ENCODE data around the gene SHF. TPM values are rescaled to one million over a fixed set of nuclear protein-coding genes. Genes with fewer than 3 reads are reported as not detected.
"Not testable (repeated sequence)": the region's sequence is repeated elsewhere in the genome, so short reads cannot be mapped to it uniquely, and the experiment has no call there.

The SHF gene
- polyA plus RNA-seq, 4 donors, result 13.5 to 19.5 (median 17.2) TPM

GRCh38 chr15:45148076-45149059 is 39.4 kb downstream of the SHF start:
- DNase-seq (ENCODE audit: low read depth in 4 of 4, low spot score in 3 of 4), result no peak

DNA sequence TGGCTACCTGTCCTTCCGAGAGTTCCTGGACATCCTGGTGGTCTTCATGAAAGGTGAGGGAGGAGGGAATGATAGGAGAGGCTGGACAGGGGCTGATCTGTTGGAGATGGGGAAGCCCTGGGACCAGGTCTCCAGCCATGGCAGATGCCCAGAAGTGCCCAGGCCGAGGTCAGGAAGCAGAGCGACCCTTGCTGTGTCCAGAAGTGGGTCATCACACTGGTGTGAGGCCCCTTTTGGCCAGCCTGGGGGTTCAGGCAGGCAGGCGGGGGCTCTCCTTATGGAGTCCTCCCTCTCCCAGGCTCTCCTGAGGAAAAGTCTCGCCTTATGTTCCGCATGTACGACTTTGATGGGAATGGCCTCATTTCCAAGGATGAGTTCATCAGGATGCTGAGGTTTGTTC is 40.2 kb downstream of the SHF start:
- no peak for DNase-seq (ENCODE audit: low read depth in 4 of 4, low spot score in 3 of 4)

- DNase-seq (ENCODE audit: low read depth in 4 of 4, low spot score in 3 of 4), result no peak
Measured at GRCh38 chr15:45146405-45146804, 41.4 kb downstream of the SHF start.

- DNase-seq (ENCODE audit: low read depth in 4 of 4, low spot score in 3 of 4), result no peak
Measured at GRCh38 chr15:45144775-45145174, 43.0 kb downstream of the SHF start.

GRCh38 chr15:45143946-45144345 is 43.8 kb downstream of the SHF start:
- no peak for DNase-seq (ENCODE audit: low read depth in 4 of 4, low spot score in 3 of 4)

GRCh38 chr15:45143056-45143455 is 44.7 kb downstream of the SHF start:
- DNase-seq (ENCODE audit: low read depth in 4 of 4, low spot score in 3 of 4), result no peak

DNA sequence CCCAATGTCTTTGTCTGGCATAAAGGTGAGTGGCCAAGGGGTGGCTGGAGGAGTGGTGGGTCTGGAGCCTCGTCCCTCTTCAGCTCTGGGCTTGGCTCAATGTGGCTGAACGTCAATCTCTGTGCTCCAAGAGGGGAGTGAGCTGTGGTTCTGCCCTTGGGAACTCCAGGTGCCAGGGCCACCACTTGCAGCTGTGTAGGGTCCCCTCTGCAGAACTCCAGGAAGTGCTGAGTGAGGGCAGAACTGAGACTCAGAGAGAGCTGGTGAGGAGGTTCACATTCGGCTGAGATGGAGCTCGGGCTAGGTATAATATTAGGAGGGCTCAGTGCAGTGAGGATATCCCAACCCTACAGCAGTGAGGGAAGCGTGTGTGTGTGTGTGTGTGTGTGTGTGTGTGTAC is 46.4 kb downstream of the SHF start:
- DNase-seq (ENCODE audit: low read depth in 4 of 4, low spot score in 3 of 4), result no peak

GRCh38 chr15:45140557-45141250 is 47.1 kb downstream of the SHF start:
- no peak for DNase-seq (ENCODE audit: low read depth in 4 of 4, low spot score in 3 of 4)

DNA sequence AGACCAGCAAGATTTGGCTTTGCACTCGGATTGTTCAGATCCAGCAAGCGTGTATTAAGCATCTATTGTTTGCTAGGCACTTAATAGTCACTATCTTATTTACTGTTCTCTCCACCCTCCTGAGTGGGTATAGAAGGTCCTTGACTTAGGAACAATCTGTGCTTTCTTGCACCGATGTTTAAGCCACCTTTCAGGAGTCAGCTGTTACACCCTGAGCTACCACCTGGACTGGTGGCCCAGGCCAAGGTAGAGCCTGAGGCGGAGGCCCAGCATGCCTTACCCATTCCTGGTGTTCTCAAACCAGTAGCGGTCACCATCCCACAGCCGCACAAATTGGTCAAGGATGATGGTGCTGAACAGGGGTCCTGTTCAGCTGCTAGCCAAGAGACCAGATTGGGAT is 48.0 kb downstream of the SHF start:
- no peak for DNase-seq (ENCODE audit: low read depth in 4 of 4, low spot score in 3 of 4)

- DNase-seq (ENCODE audit: low read depth in 4 of 4, low spot score in 3 of 4), result no peak
Measured at GRCh38 chr15:45138814-45139765, 48.7 kb downstream of the SHF start.

- DNase-seq (ENCODE audit: low read depth in 4 of 4, low spot score in 3 of 4), result no peak
Measured at GRCh38 chr15:45137703-45138102, 50.1 kb downstream of the SHF start.

DNA sequence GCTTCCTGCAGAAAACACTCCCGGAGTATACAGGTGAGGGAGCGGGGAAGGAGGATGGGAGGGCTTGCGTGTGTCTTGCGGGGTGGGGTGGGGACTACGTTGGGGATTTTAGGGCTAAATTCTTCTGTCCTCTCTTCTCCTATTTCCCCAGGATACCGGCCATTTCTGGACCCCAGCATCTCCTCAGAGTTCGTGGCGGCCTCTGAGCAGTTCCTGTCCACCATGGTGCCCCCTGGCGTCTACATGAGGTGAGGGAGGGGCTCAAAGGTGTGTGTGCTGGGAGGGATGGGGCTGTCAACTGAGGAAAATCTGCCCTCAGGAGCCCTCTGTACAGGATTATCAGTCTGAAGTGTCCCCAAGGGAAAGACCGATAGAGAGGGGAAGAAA is 51.4 kb downstream of the SHF start:
- no peak for DNase-seq (ENCODE audit: low read depth in 4 of 4, low spot score in 3 of 4)

- not testable (repeated sequence) for DNase-seq (ENCODE audit: low read depth in 4 of 4, low spot score in 3 of 4)
Measured at GRCh38 chr15:45135705-45136377, 51.9 kb downstream of the SHF start.

DNA sequence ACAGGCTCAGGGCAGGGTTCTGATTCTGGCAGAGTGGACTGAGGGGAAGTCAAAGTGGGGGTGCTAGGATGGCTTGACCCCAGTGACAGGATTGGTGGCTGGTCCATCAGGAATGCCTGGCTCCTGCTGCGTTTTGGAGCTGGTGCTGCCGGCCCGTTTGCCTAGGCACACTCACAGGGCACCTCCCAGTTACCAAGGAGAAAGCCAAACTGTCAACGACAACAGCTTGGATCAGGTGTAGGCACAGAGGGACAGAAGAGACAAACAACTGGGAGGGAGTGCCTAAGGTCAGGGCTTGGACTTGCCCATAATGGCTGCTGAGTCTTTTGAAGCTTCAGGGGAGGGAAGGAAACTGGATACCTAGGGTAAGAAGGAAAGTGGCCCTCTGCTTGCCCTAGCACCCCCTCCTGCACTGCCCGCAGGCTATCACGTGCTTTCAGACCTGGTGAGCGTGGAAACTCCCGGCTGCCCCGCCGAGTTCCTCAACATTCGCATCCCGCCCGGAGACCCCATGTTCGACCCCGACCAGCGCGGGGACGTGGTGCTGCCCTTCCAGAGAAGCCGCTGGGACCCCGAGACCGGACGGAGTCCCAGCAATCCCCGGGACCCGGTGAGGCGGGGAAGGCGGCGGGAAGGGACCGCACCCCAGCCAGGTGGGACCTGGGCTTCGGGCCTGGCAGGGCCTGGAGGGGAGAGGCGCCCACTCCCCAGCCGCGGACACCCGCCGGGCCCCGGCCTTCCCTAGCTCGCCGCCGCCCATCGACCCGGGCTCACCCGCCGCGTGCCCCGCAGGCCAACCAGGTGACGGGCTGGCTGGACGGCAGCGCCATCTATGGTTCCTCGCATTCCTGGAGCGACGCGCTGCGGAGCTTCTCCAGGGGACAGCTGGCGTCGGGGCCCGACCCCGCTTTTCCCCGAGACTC is 52.8 kb downstream of the SHF start:
- DNase-seq (ENCODE audit: low read depth in 4 of 4, low spot score in 3 of 4), result no peak

DNA sequence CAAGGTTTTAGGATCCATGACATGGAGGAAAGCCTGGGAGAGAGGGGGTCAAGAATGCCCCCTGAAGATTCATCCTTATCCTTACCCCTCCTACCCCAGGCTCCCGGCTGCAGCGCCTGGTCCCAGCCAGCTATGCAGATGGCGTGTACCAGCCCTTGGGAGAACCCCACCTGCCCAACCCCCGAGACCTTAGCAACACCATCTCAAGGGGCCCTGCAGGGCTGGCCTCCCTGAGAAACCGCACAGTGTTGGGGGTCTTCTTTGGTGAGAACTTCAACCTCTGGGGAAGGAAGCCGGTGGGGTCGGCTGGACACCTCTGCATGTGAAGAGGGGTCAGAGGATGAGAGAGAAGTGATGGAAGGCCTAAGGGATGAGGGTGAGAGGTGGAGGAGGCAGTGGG is 53.7 kb downstream of the SHF start:
- no peak for DNase-seq (ENCODE audit: low read depth in 4 of 4, low spot score in 3 of 4)

- DNase-seq (ENCODE audit: low read depth in 4 of 4, low spot score in 3 of 4), result peak in 2 of 4 donors; percentile 32 to 50
Measured at GRCh38 chr15:45133561-45133920, 54.2 kb downstream of the SHF start.

- no peak for DNase-seq (ENCODE audit: low read depth in 4 of 4, low spot score in 3 of 4)
Measured at GRCh38 chr15:45132844-45133560, 54.8 kb downstream of the SHF start.

GRCh38 chr15:45131510-45131909 is 56.3 kb downstream of the SHF start:
- no peak for DNase-seq (ENCODE audit: low read depth in 4 of 4, low spot score in 3 of 4)
